ENCODE measurements around the gene BICD1. TPM values are rescaled to one million over a fixed set of nuclear protein-coding genes. Genes with fewer than 3 reads are reported as not detected.

Gene BICD1
- total RNA-seq, 2 experiments from 2014 or later, result 14.4 to 16.4 TPM

GRCh38 chr12:32357601-32358249 is 251.1 kb downstream of the BICD1 start:
- CTCF ChIA-PET, result no interaction called here
- intact Hi-C loops (cut with micrococcal nuclease), result no loop called here
- Mint-ChIP-seq H3K36me3 (ENCODE audit: low read depth) (no peaks in the 10 kb centered on the region), H3K4me1 (ENCODE audit: low read depth) (no peaks in the 10 kb centered on the region), H3K27me3 (ENCODE audit: low read depth) (no peaks in the 10 kb centered on the region), H3K9me3 (no peaks in the 10 kb centered on the region), H3K27ac (no peak overlapping the region), H3K4me3 (no peak overlapping the region)
- no peak for DNase-seq

GRCh38 chr12:32360956-32361355 is 254.3 kb downstream of the BICD1 start:
- DNase-seq, result no peak
- intact Hi-C loops (cut with micrococcal nuclease), result no loop called here
- Mint-ChIP-seq H3K4me3 (no peak overlapping the region), H3K9me3 (no peaks in the 10 kb centered on the region), H3K27ac (no peak overlapping the region), H3K4me1 (ENCODE audit: low read depth) (no peaks in the 10 kb centered on the region), H3K27me3 (ENCODE audit: low read depth) (no peaks in the 10 kb centered on the region), H3K36me3 (ENCODE audit: low read depth) (no peaks in the 10 kb centered on the region)
- CTCF ChIA-PET, result interaction anchor here (0.5 kb wide), 1 partner anchor 12 kb away, joined by 3 read pairs; no protein-coding TSS in a partner anchor

- CTCF ChIA-PET, result no interaction called here
- no peak overlapping the region for H3K4me3 Mint-ChIP-seq
- DNase-seq, result no peak
- H3K36me3 Mint-ChIP-seq (ENCODE audit: low read depth), result no peaks in the 10 kb centered on the region
- H3K27ac Mint-ChIP-seq, result no peak overlapping the region
- intact Hi-C loops (cut with micrococcal nuclease), result no loop called here
- no peaks in the 10 kb centered on the region for H3K9me3 Mint-ChIP-seq
- no peaks in the 10 kb centered on the region for H3K27me3 Mint-ChIP-seq (ENCODE audit: low read depth)
- no peaks in the 10 kb centered on the region for H3K4me1 Mint-ChIP-seq (ENCODE audit: low read depth)
These were observed 256.2 kb downstream of the BICD1 start for GRCh38 chr12:32362892-32363291.

GRCh38 chr12:32365473-32366064 is 258.9 kb downstream of the BICD1 start:
- CTCF ChIA-PET, result interaction anchor here (0.7 to 0.9 kb wide), 3 partner anchors 90 to 365 kb away, joined by 3 to 7 read pairs (median 3); no protein-coding TSS in a partner anchor
- Mint-ChIP-seq H3K4me3 (no peak overlapping the region), H3K9me3 (no peaks in the 10 kb centered on the region), H3K27ac (no peak overlapping the region), H3K27me3 (ENCODE audit: low read depth) (no peaks in the 10 kb centered on the region), H3K36me3 (ENCODE audit: low read depth) (no peaks in the 10 kb centered on the region), H3K4me1 (ENCODE audit: low read depth) (no peaks in the 10 kb centered on the region)
- intact Hi-C loops (cut with micrococcal nuclease), result loop anchor here (1.0 kb wide), 6 partner anchors 34 to 1656 kb away; partner anchors contain the start of genes FGD4 and YARS2
- DNase-seq, result peak; percentile 69

- no peak overlapping the region for H3K27ac Mint-ChIP-seq
These were observed 260.1 kb downstream of the BICD1 start for GRCh38 chr12:32366714-32367113.

GRCh38 chr12:32367381-32367780 is 260.7 kb downstream of the BICD1 start:
- no peak for DNase-seq

More at GRCh38 chr12:32366714-32367113, 260.1 kb downstream of the BICD1 start:
- intact Hi-C loops (cut with micrococcal nuclease), result no loop called here
- no peaks in the 10 kb centered on the region for H3K9me3 Mint-ChIP-seq
- no peak for DNase-seq
- H3K36me3 Mint-ChIP-seq (ENCODE audit: low read depth), result no peaks in the 10 kb centered on the region
- H3K4me1 Mint-ChIP-seq (ENCODE audit: low read depth), result no peaks in the 10 kb centered on the region
- CTCF ChIA-PET, result no interaction called here
- H3K27me3 Mint-ChIP-seq (ENCODE audit: low read depth), result no peaks in the 10 kb centered on the region
- H3K4me3 Mint-ChIP-seq, result no peak overlapping the region

GRCh38 chr12:32369202-32369601 is 262.6 kb downstream of the BICD1 start:
- intact Hi-C loops (cut with micrococcal nuclease), result no loop called here
- Mint-ChIP-seq H3K36me3 (ENCODE audit: low read depth) (no peaks in the 10 kb centered on the region), H3K27ac (no peak overlapping the region), H3K9me3 (no peaks in the 10 kb centered on the region), H3K4me3 (no peak overlapping the region), H3K4me1 (ENCODE audit: low read depth) (no peaks in the 10 kb centered on the region), H3K27me3 (ENCODE audit: low read depth) (no peaks in the 10 kb centered on the region)
- DNase-seq, result no peak
- CTCF ChIA-PET, result no interaction called here

More at GRCh38 chr12:32367381-32367780, 260.7 kb downstream of the BICD1 start:
- Mint-ChIP-seq H3K27ac (no peak overlapping the region), H3K4me1 (ENCODE audit: low read depth) (no peaks in the 10 kb centered on the region), H3K36me3 (ENCODE audit: low read depth) (no peaks in the 10 kb centered on the region), H3K27me3 (ENCODE audit: low read depth) (no peaks in the 10 kb centered on the region), H3K4me3 (no peak overlapping the region), H3K9me3 (no peaks in the 10 kb centered on the region)
- CTCF ChIA-PET, result interaction anchor here (0.7 to 1.5 kb wide), 2 partner anchors 15 to 407 kb away, joined by 3 to 4 read pairs; no protein-coding TSS in a partner anchor
- intact Hi-C loops (cut with micrococcal nuclease), result no loop called here

- no peak for DNase-seq
- H3K4me3 Mint-ChIP-seq, result no peak overlapping the region
- no peaks in the 10 kb centered on the region for H3K36me3 Mint-ChIP-seq (ENCODE audit: low read depth)
- no peaks in the 10 kb centered on the region for H3K27me3 Mint-ChIP-seq (ENCODE audit: low read depth)
- CTCF ChIA-PET, result no interaction called here
- no peaks in the 10 kb centered on the region for H3K4me1 Mint-ChIP-seq (ENCODE audit: low read depth)
- no peak overlapping the region for H3K27ac Mint-ChIP-seq
- intact Hi-C loops (cut with micrococcal nuclease), result no loop called here
- no peaks in the 10 kb centered on the region for H3K9me3 Mint-ChIP-seq
These were observed 270.9 kb downstream of the BICD1 start for GRCh38 chr12:32377344-32378055.

- DNase-seq, result no peak
- no peaks in the 10 kb centered on the region for H3K4me1 Mint-ChIP-seq (ENCODE audit: low read depth)
- intact Hi-C loops (cut with micrococcal nuclease), result no loop called here
- no peaks in the 10 kb centered on the region for H3K9me3 Mint-ChIP-seq
- H3K27me3 Mint-ChIP-seq (ENCODE audit: low read depth), result no peaks in the 10 kb centered on the region
- H3K4me3 Mint-ChIP-seq, result no peak overlapping the region
- CTCF ChIA-PET, result interaction anchor here (0.9 kb wide), 2 partner anchors 15 to 123 kb away, joined by 3 read pairs; no protein-coding TSS in a partner anchor
- H3K36me3 Mint-ChIP-seq (ENCODE audit: low read depth), result no peaks in the 10 kb centered on the region
- H3K27ac Mint-ChIP-seq, result no peak overlapping the region
These were observed 272.6 kb downstream of the BICD1 start for GRCh38 chr12:32379213-32379612.

- Mint-ChIP-seq H3K27ac (no peak overlapping the region), H3K27me3 (ENCODE audit: low read depth) (no peaks in the 10 kb centered on the region), H3K4me1 (ENCODE audit: low read depth) (no peaks in the 10 kb centered on the region), H3K9me3 (no peaks in the 10 kb centered on the region), H3K36me3 (ENCODE audit: low read depth) (no peaks in the 10 kb centered on the region), H3K4me3 (no peak overlapping the region)
- intact Hi-C loops (cut with micrococcal nuclease), result no loop called here
- CTCF ChIA-PET, result interaction anchor here (0.9 kb wide), 1 partner anchor 15 kb away, joined by 3 read pairs; no protein-coding TSS in a partner anchor
- DNase-seq, result no peak
These were observed 273.0 kb downstream of the BICD1 start for GRCh38 chr12:32379667-32380066.

- H3K27ac Mint-ChIP-seq, result no peak overlapping the region
- no peaks in the 10 kb centered on the region for H3K27me3 Mint-ChIP-seq (ENCODE audit: low read depth)
- H3K4me3 Mint-ChIP-seq, result no peak overlapping the region
- H3K9me3 Mint-ChIP-seq, result no peaks in the 10 kb centered on the region
- no peaks in the 10 kb centered on the region for H3K4me1 Mint-ChIP-seq (ENCODE audit: low read depth)
- H3K36me3 Mint-ChIP-seq (ENCODE audit: low read depth), result no peaks in the 10 kb centered on the region
- intact Hi-C loops (cut with micrococcal nuclease), result no loop called here
- DNase-seq, result no peak
- CTCF ChIA-PET, result interaction anchor here (0.6 kb wide), 2 partner anchors 14 to 41 kb away, joined by 3 read pairs; no protein-coding TSS in a partner anchor
These were observed 275.6 kb downstream of the BICD1 start for GRCh38 chr12:32382226-32382625.

- peak; percentile 47 for DNase-seq
- intact Hi-C loops (cut with micrococcal nuclease), result loop anchor here (10.0 kb wide), 1 partner anchor 1634 kb away; the partner anchor contains the start of gene ALG10
- peak overlapping the region; percentile 66 for H3K4me3 Mint-ChIP-seq
- CTCF ChIA-PET, result no interaction called here
- H3K9me3 Mint-ChIP-seq, result no peaks in the 10 kb centered on the region
- H3K4me1 Mint-ChIP-seq (ENCODE audit: low read depth), result peaks cover 3% of the 10 kb centered on the region
- peak overlapping the region; percentile 7 for H3K27ac Mint-ChIP-seq
- no peaks in the 10 kb centered on the region for H3K36me3 Mint-ChIP-seq (ENCODE audit: low read depth)
- peaks cover 17% of the 10 kb centered on the region for H3K27me3 Mint-ChIP-seq (ENCODE audit: low read depth)
These were observed 284.0 kb downstream of the BICD1 start for GRCh38 chr12:32390572-32391219.

All from activated naive CD4-positive, alpha-beta T cell treated with anti-CD3 and anti-CD28 coated beads for 36 hours (primary cell).